Measurements from ENCODE around the gene ATG13.
A peak's percentile ranks its signal among the peaks of the same experiment; 100 is the strongest.
"Not testable (repeated sequence)": the region's sequence is repeated elsewhere in the genome, so short reads cannot be mapped to it uniquely, and the experiment has no call there.

The ATG13 gene

DNA sequence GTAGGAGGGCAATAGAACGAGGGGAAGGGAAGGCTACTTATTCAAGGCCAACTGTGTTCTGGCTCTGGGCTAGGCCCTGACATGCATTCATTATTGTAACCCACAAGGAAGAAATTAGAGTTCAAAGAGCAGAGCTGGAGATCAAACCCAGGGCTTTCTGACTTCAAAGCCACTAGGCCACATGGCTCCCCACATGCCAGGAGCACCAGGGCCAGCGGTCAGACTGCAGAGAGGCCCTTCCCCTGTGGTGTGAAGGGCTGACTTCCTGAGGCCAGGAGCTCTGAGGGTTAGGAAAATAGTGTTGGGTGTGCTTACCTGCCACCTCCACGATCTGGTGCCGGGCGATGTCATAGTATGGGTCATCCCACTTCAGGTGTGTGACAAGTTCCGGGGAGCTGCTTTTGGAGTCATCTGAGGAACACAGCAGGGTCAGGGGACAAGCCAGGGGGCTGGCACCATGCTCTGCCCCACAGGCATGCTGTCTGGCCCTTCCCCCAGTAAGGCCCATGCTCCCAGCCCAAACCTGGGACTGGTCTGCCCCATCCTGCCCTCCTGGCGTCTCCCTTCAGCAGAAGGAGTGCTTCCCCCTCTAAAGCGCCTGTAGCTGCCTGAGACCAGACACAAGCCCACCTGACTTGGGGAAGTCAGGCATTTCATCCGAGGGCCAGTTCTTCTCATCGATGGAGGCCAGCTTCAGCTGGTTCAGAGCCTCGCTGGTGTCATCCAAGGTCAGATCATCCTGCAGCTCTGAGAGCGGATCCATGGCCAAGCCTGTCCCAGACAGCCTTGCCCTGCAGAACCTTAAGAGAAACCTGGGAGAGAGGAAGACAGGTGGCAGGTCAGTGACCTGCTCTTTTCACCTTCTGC, 78.2 kb downstream of the ATG13 start:
- no peak for TF ChIP-seq POLR2A (IDR thresholded peaks at IDR 0.05; ENCODE audit: low read length)
- TF ChIP-seq GATA1 (IDR thresholded peaks at IDR 0.05; ENCODE audit: low read depth, low read length): no peak
- no peak for DNase-seq

DNA sequence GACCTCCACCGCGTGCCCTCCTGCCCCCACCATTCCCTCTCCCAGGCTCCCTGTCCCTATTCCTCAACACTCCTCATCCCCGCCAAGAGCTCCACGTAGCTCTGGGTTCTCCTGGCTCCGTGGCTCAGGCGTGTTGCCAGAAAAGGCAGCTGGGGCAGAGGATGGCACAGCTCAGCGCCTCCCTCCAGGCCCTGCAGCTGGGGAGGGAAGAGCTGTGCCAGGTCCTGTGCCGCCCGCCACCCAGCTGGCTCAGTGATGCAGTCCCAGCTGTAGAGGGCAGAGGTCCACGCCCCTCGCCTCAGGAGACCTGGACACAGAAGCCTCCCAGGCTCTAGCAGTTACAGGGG, 78.8 kb downstream of the ATG13 start:
- TF ChIP-seq GATA1 (IDR thresholded peaks at IDR 0.05; ENCODE audit: low read depth, low read length) (no peak), POLR2A (IDR thresholded peaks at IDR 0.05; ENCODE audit: low read length) (no peak)
- no peak for DNase-seq

DNA sequence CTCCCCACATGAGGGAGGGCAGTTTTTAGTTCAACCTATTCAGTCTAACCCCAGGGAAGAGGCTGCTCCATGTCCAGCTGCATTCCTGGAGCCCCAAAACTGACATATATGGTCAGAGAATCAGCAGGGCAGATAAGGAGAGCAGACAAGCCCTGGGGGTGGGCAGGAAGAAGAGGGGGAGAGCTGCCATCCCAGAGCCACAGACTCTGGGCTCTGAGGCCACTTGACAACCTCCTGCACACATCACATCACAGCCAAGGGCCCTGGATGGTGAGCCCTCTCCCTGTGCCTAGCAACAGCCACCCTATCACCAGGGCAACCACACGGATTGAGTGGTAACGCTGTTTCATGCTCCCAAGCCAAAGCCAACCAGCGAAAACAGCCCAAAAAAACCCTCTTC, 80.0 kb downstream of the ATG13 start:
- TF ChIP-seq POLR2A (IDR thresholded peaks at IDR 0.05; ENCODE audit: low read length): no peak
- no peak for TF ChIP-seq GATA1 (IDR thresholded peaks at IDR 0.05; ENCODE audit: low read depth, low read length)
- no peak for DNase-seq

DNA sequence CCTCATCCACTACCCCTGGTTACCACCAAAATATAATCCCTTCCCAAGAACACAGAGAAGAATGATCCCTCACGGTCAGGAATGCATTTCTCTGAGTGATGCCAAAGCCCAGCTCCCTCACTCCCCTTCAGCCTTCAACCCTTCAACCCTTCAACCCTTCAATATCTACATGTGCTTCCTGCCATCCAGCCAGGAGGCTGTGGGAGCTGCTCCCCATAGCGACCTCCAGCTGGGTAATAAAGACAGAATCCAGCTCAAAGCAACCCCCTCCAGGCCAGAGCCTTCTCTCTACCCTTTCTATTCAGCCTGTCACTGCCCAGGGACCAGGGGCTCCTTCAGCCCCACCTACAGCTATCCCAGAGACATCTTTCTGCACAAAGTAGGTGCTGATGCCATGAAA, 80.4 kb downstream of the ATG13 start:
- no peak for TF ChIP-seq POLR2A (IDR thresholded peaks at IDR 0.05; ENCODE audit: low read length)
- no peak for TF ChIP-seq GATA1 (IDR thresholded peaks at IDR 0.05; ENCODE audit: low read depth, low read length)
- DNase-seq: no peak

DNA sequence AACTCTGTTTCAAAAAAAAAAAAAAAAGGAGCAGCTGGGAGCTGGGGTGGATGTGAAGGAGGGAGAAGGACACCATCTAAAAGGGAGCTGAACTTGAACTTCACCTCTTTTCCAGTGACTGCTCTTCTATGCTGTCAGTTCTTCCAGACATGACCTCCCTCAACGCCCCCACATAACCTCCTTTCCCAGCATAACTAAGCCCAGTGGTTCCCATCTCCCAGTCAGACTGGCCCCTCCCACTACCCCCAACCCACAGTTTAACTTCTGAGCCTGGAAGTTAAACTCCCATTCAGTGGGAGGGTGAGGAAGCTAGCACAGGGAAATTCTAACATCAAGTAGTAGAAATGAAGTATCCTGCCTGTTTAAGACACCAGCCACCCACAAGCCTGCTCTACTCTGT, 81.2 kb downstream of the ATG13 start:
- no peak for DNase-seq
- no peak for TF ChIP-seq POLR2A (IDR thresholded peaks at IDR 0.05; ENCODE audit: low read length)
- no peak for TF ChIP-seq GATA1 (IDR thresholded peaks at IDR 0.05; ENCODE audit: low read depth, low read length)

DNA sequence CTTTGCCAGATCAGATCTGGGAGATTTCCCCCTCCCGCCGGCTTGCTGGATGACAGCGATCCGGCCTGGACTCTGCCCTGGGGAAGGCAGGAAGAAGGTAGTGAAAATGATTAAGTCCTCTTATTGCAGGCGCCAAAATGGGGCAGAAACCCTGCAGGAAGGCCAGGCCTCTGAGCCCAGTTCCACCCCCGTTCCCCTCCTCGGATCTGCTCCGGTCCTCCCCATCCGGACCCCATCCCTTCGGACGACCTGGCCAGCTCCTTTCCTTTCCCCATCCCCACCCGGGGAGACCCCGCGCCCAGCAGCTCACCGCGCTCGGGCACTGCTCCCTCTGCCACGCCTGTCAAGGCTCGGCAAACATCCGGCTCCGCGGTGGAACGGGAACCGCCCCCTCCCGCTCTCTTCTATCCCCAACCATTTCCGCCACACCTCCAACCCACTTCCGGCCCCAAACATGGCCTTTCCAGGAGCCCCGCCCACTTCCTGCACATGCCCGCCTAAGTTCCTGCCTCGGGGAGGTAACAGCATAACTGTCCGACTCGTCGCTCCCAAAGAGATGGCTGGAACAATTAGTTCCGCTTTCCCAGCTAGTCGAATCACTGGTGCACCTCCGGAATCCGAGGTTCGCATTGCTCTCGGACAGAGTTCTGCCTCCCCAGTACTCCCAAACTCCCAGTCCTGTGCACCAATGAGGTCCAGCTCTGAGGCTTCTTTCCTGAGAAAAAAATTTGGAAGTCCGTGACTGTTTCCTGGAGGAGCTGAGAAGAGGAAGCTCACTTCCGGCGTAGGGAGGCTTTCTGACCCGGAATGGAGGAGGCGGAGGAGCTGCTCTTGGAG, 83.1 kb downstream of the ATG13 start, which contains the start of the genes ARHGAP1 and ZNF408:
Gene ARHGAP1 (minus strand): TSS at position 379 of the 837 bp plus-strand sequence. CDS start 4,512 bp downstream, outside the sequence.
Gene ZNF408 (plus strand): TSS at position 791 of the 837 bp plus-strand sequence. CDS start 17 bp downstream, at position 808.
- peak; percentile 99 for DNase-seq

DNA sequence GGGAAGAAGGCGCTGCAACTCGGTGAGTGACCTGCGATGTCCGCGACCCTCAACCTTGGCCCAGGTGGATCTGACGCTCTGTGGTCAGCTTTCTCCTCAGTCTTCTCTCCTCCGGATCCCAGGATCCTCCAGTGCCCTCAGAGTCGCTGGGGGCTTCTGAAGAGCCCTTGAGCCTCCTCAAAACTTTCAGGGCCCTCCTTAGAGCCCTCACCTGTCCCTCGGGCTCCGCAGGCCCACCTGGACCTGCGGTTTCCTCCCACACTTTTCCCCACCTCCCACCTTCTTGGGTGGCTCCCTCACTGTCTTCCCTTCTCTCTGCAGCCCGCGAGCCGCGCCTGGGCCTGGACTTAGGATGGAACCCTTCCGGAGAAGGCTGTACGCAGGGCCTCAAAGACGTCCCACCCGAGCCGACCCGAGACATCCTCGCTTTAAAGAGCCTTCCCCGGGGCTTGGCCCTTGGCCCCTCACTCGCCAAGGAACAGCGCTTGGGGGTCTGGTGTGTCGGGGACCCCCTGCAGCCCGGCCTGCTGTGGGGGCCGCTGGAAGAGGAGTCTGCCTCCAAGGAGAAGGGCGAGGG, 83.8 kb downstream of the ATG13 start:
- DNase-seq: peak; percentile 49 to 59
- TF ChIP-seq GATA1 (IDR thresholded peaks at IDR 0.05; ENCODE audit: low read depth, low read length): no peak
- TF ChIP-seq POLR2A (IDR thresholded peaks at IDR 0.05; ENCODE audit: low read length): no peak

More for the DNA sequence above, 83.1 kb downstream of the ATG13 start, which contains the start of the genes ARHGAP1 and ZNF408:
- TF ChIP-seq GATA1 (IDR thresholded peaks at IDR 0.05; ENCODE audit: low read depth, low read length): no peak
- TF ChIP-seq POLR2A (IDR thresholded peaks at IDR 0.05; ENCODE audit: low read length): peak; percentile 66

DNA sequence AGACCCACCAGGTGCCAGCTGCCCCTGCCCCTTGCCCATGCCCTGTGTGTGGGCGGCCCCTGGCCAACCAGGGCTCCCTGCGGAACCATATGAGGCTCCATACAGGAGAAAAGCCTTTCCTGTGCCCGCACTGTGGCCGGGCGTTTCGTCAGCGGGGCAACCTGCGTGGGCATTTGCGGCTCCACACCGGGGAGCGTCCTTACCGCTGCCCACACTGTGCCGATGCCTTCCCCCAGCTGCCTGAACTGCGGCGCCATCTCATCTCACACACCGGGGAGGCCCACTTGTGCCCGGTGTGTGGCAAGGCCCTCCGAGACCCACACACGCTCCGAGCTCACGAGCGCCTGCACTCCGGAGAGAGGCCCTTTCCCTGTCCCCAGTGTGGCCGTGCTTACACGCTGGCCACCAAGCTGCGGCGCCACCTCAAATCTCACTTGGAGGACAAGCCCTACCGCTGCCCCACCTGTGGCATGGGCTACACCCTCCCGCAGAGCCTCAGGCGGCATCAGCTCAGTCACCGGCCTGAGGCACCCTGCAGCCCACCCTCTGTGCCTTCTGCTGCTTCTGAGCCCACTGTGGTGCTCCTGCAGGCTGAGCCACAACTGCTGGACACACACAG, 87.8 kb downstream of the ATG13 start:
- no peak for DNase-seq
- TF ChIP-seq POLR2A (IDR thresholded peaks at IDR 0.05; ENCODE audit: low read length) (no peak), GATA1 (IDR thresholded peaks at IDR 0.05; ENCODE audit: low read depth, low read length) (no peak)

DNA sequence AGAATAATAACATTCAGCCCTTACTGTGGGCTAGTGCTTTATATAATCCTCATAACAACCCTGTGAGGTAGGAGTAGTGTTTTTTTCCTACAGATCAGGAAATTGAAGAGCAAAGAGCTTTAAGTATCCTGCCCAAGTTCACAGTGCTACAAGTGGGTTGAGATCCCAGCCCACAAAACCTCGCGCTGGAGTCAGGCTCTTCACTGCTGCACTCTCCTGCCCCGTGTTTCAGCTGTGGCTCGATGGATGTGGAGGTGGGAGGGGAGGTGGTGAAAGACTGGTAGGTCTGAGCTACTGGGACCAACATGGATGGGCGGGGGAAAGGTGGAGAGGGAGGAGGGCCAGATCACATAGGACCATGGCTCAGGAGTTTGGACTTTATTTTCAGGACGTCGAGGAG, 89.5 kb downstream of the ATG13 start:
- TF ChIP-seq POLR2A (IDR thresholded peaks at IDR 0.05; ENCODE audit: low read length): no peak
- TF ChIP-seq GATA1 (IDR thresholded peaks at IDR 0.05; ENCODE audit: low read depth, low read length): no peak
- DNase-seq: no peak

DNA sequence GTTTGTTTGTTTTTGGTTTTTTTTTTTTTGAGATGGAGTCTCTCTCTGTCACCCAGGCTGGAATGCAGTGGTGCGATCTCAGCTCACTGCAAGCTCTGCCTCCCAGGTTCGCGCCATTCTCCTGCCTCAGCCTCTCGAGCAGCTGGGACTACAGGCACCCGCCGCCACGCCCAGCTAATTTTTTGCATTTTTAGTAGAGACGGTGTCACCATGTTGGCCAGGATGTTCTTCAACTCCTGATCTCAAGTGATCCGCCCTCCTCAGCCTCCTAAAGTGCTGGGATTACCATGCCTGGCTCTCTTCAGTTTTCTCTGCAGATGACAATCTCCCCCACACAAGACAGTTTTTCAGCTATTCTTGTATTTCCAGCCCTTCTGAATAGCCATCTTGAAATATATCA, 92.0 kb downstream of the ATG13 start:
- not testable (repeated sequence) for DNase-seq

DNA sequence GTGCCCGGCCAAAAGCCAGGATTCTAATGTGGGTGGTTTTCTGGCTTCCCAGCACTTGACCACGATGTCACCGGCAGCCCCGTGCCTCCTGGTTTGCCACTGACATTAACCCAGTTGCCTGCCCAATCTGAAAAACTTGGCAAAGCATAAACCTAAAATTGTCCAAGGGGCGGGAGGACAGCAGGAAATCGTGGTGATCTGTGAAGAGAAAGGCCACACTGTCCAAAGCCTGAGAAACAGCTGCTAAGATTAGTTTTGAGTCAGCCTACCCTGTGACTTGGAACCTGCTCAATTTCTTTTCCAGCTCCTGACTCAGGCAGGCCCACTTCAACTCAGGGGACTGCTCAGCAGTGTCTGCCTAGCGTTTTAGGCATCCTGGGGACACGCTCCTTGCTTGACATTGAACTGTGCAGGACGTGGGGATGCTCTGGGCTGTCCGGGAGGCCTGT, 93.5 kb downstream of the ATG13 start:
- no peak for TF ChIP-seq GATA1 (IDR thresholded peaks at IDR 0.05; ENCODE audit: low read depth, low read length)
- no peak for TF ChIP-seq POLR2A (IDR thresholded peaks at IDR 0.05; ENCODE audit: low read length)
- no peak for DNase-seq

DNA sequence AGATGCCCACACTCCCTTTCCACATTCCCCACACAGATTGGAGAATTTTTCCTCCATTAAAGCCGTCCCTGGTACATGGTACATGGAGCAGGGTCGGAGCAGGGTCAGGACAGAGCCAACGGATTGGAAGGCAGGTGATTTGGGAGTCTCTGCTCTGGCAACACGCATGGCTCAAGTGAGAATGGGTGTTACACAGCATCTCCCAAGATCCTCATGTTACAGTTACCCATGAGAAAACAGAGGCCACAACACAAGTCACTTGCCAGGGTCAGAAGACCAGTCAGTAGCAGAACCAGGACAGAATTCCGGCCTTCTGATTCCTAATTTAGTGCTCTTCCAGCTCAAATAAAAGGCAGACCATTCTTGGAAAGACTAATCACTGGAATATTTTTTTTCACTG, 94.0 kb downstream of the ATG13 start:
- DNase-seq: no peak
- no peak for TF ChIP-seq POLR2A (IDR thresholded peaks at IDR 0.05; ENCODE audit: low read length)
- TF ChIP-seq GATA1 (IDR thresholded peaks at IDR 0.05; ENCODE audit: low read depth, low read length): no peak

DNA sequence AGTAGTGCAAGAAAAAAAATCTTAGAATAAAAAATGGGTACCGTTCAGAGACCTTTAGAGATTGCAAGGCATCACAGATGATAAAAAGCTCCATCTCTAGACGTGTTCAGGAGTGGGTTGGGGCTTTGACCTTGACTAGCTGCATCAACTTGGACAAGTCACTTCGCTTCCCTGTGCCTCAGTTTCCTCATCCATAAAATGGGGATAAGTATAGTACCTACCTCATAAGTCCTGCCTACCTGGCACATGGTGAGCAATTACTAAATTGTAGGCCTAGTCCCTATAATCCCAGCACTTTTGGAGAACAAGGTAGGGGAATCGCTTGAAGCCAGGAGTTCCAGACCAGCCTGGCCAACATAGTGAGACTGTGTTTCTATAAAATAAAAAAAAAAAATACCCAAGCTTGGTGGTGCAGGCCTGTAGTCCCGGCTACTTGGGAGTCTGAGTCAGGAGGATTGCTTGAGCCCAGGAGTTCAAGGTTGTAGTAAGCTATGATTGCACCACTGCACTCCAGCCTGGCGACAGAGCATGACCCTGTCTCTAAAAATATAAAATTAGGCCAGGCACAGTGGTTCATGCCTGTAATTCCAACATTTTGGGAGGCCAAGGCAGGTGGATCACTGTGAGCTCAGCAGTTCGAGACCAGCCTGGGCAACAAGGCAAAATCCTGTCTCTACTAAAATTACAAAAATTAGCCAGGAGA, 95.7 kb downstream of the ATG13 start:
- TF ChIP-seq GATA1 (IDR thresholded peaks at IDR 0.05; ENCODE audit: low read depth, low read length): no peak
- no peak for DNase-seq

DNA sequence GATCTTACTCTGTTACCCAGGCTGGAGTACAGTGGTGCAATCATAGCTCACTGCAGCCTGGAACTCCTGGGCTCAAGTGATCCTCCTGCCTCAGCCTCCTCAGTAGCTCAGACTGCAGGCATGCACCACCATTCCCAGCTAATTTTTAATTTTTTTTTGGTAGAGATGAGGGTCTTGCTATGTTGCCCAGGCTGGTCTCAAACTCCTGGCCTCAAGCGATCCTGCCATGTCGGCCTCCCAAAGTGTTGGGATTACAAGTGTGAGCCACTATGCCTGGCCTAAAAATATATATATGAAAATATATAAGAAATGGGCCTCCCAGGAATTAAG, 100.4 kb downstream of the ATG13 start:
- not testable (repeated sequence) for DNase-seq

Data from erythroblast (primary cell).